ENCODE results near the gene DDC. TPM values are rescaled to one million over a fixed set of nuclear protein-coding genes. Genes with fewer than 3 reads are reported as not detected.
"Not testable (repeated sequence)": the region's sequence is repeated elsewhere in the genome, so short reads cannot be mapped to it uniquely, and the experiment has no call there.

Gene DDC
- total RNA-seq, 1 experiment from 2014 or later = 87.0 TPM

DNA sequence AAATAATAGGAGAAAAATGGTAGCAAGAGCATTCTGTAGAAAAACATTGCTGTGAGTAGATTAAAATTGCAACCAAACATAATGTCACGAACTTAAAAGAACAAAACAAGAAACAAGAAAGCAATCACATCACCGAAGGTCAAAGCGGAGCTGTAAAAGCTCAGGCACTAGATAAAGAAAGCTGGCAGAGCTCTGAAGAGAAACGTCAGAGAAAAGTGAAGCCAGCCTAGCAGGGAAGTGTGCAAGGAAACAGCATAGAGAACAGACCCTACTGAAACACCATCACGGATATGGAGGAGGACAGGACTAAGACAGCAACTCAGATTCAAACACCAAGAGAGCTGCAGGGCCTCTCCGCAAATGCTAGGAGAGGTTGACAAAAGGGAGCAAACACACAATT, 22.5 kb upstream of the DDC start:
- H3K36me3 ChIP-seq (ENCODE audit: control insufficient read depth, insufficient read depth, low read length) = no peaks in the 10 kb centered on the region; the same call in 1 of the 2 replicates
- no TSS peak for BruUV-seq (replicated peaks)
- H3K27ac Mint-ChIP-seq (ENCODE audit: unreplicated experiment) = peak overlapping the region; percentile 20
- intact Hi-C loops (cut with micrococcal nuclease; ENCODE audit: unreplicated experiment) = no loop called here
- H3K36me3 Mint-ChIP-seq (ENCODE audit: insufficient read depth, unreplicated experiment) = peaks cover 39% of the 10 kb centered on the region
- DNase-seq = no peak
- H3K4me3 ChIP-seq (ENCODE audit: low read depth, low read length) = no peak overlapping the region
- ChIA-PET POLR2A (no interaction called here), CTCF (interaction anchor here (1.9 kb wide), 1 partner anchor 573 kb away, joined by 4 read pairs; no protein-coding TSS in a partner anchor)
- TF ChIP-seq, protein P1, sequence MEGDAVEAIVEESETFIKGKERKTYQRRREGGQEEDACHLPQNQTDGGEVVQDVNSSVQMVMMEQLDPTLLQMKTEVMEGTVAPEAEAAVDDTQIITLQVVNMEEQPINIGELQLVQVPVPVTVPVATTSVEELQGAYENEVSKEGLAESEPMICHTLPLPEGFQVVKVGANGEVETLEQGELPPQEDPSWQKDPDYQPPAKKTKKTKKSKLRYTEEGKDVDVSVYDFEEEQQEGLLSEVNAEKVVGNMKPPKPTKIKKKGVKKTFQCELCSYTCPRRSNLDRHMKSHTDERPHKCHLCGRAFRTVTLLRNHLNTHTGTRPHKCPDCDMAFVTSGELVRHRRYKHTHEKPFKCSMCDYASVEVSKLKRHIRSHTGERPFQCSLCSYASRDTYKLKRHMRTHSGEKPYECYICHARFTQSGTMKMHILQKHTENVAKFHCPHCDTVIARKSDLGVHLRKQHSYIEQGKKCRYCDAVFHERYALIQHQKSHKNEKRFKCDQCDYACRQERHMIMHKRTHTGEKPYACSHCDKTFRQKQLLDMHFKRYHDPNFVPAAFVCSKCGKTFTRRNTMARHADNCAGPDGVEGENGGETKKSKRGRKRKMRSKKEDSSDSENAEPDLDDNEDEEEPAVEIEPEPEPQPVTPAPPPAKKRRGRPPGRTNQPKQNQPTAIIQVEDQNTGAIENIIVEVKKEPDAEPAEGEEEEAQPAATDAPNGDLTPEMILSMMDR (IDR thresholded peaks at IDR 0.05; ENCODE audit: insufficient read depth in 1 of 2, low read depth in 1 of 2, low read length in 1 of 2, severe bottlenecking in 1 of 2, unreplicated experiment in 1 of 2) = no peak
- H3K4me1 ChIP-seq = no peaks in the 10 kb centered on the region
- peaks cover 25% of the 10 kb centered on the region for H3K9me3 Mint-ChIP-seq (ENCODE audit: unreplicated experiment)
- H3K4me1 Mint-ChIP-seq (ENCODE audit: low read depth, unreplicated experiment) = no peaks in the 10 kb centered on the region
- no peaks in the 10 kb centered on the region for H3K27me3 Mint-ChIP-seq (ENCODE audit: insufficient read depth, unreplicated experiment)
- no peak overlapping the region for H3K4me3 Mint-ChIP-seq (ENCODE audit: unreplicated experiment)
- no peaks in the 10 kb centered on the region for H3K27me3 ChIP-seq (replicated peaks; ENCODE audit: control insufficient read depth, insufficient read depth, low read length)
- peaks cover 21% of the 10 kb centered on the region for H3K9me3 ChIP-seq

DNA sequence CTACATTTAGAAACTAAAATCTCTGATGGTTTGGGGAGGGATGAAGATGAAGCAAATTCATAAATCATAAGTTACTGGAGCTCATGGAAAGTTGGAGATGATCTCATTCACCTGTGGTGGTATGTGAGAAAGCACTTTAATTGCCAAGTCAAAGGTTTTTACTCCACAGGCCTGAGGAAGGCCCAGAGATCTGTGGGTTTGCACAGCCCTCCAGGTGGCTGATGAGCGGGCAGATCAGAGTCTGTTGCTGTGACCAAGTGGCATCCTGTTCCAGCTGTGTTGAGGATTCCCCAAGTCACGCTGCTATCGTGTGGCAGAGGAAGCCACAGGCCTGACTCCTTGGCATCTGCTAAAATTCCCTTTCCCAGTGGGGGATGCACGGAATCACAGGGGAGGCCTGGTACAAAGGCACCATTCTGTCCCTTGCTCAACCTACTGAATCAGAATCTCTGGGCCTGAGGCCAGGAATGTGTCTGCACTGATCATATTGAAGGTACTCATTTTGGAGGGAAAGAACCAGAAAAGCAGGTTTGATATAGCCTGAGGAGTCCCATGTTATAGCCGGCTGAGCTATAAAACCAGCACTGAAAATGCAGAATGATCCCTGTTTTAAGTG, 19.7 kb upstream of the DDC start:
- TF ChIP-seq, protein P1 (IDR thresholded peaks at IDR 0.05; ENCODE audit: insufficient read depth in 1 of 2, low read depth in 1 of 2, low read length in 1 of 2, severe bottlenecking in 1 of 2, unreplicated experiment in 1 of 2) = no peak

DNA sequence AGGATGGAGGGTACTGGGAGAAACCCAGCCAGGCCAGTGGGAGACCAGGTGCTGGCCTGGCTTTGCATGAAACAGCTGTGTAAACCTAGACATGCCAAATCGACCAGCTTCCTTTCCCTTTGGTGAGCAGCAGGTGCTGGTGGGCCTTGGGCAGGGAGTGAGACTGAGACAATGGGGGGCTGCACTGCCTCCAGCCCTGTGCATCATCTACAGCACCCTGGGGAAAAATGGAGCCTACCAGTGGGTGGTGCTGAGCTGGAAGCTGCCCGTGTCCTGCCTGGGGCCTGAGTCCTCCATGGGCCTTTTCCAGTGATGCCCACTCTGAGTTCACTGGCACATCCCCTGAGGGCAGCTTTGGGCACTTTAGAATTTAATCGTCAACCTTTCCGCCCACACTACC, 19.2 kb upstream of the DDC start:
- TF ChIP-seq, protein P1 (IDR thresholded peaks at IDR 0.05; ENCODE audit: insufficient read depth in 1 of 2, low read depth in 1 of 2, low read length in 1 of 2, severe bottlenecking in 1 of 2, unreplicated experiment in 1 of 2) = no peak
- H3K9me3 Mint-ChIP-seq (ENCODE audit: unreplicated experiment) = peaks cover 41% of the 10 kb centered on the region
- peaks cover 16% of the 10 kb centered on the region for H3K36me3 Mint-ChIP-seq (ENCODE audit: insufficient read depth, unreplicated experiment)
- no peak overlapping the region for H3K27ac Mint-ChIP-seq (ENCODE audit: unreplicated experiment)
- no peak for DNase-seq
- Histone ChIP-seq H3K27me3 (replicated peaks; ENCODE audit: control insufficient read depth, insufficient read depth, low read length) (no peaks in the 10 kb centered on the region), H3K9me3 (peaks cover 25% of the 10 kb centered on the region), H3K4me3 (ENCODE audit: low read depth, low read length) (no peak overlapping the region), H3K36me3 (ENCODE audit: control insufficient read depth, insufficient read depth, low read length) (no peaks in the 10 kb centered on the region), H3K4me1 (peaks cover 10% of the 10 kb centered on the region)
- peaks cover 17% of the 10 kb centered on the region for H3K4me1 Mint-ChIP-seq (ENCODE audit: low read depth, unreplicated experiment)
- no peaks in the 10 kb centered on the region for H3K27me3 Mint-ChIP-seq (ENCODE audit: insufficient read depth, unreplicated experiment)
- POLR2A ChIA-PET = no interaction called here
- CTCF ChIA-PET = no interaction called here
- BruUV-seq (replicated peaks) = no TSS peak
- H3K4me3 Mint-ChIP-seq (ENCODE audit: unreplicated experiment) = no peak overlapping the region
- intact Hi-C loops (cut with micrococcal nuclease; ENCODE audit: unreplicated experiment) = no loop called here

More for the DNA sequence above, 19.7 kb upstream of the DDC start:
- no peaks in the 10 kb centered on the region for H3K27me3 Mint-ChIP-seq (ENCODE audit: insufficient read depth, unreplicated experiment)
- ChIA-PET POLR2A (no interaction called here), CTCF (no interaction called here)
- intact Hi-C loops (cut with micrococcal nuclease; ENCODE audit: unreplicated experiment) = no loop called here
- peaks cover 25% of the 10 kb centered on the region for H3K9me3 ChIP-seq
- H3K36me3 Mint-ChIP-seq (ENCODE audit: insufficient read depth, unreplicated experiment) = peaks cover 16% of the 10 kb centered on the region
- no peak overlapping the region for H3K27ac Mint-ChIP-seq (ENCODE audit: unreplicated experiment)
- H3K4me1 ChIP-seq = peaks cover 7% of the 10 kb centered on the region
- no TSS peak for BruUV-seq (replicated peaks)
- no peaks in the 10 kb centered on the region for H3K36me3 ChIP-seq (ENCODE audit: control insufficient read depth, insufficient read depth, low read length)
- H3K4me1 Mint-ChIP-seq (ENCODE audit: low read depth, unreplicated experiment) = peaks cover 13% of the 10 kb centered on the region
- DNase-seq = peak; percentile 48 to 50
- no peak overlapping the region for H3K4me3 ChIP-seq (ENCODE audit: low read depth, low read length)
- H3K9me3 Mint-ChIP-seq (ENCODE audit: unreplicated experiment) = peaks cover 41% of the 10 kb centered on the region
- no peak overlapping the region for H3K4me3 Mint-ChIP-seq (ENCODE audit: unreplicated experiment)
- no peaks in the 10 kb centered on the region for H3K27me3 ChIP-seq (replicated peaks; ENCODE audit: control insufficient read depth, insufficient read depth, low read length)

DNA sequence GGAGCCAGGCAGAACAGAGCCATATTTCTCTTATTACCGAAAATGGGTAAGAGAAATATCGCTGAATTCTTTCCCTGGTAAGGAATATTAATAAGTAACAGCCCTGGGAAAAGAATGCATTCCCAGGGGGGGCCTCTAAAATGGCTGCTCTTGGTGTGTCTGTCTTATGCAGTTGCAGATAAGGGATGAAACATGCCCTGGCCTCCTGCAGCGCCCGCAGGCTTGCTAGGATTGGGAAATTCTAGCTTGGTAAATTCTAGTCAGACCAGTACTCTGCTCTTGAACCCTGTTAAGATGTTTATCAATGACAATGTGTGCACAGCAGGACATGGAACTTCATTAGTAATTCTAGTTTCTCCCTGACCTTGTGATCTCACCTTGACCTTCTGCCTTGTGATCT, 18.1 kb upstream of the DDC start:
- DNase-seq; H3K27ac Mint-ChIP-seq (ENCODE audit: unreplicated experiment); H3K36me3 Mint-ChIP-seq (ENCODE audit: insufficient read depth, unreplicated experiment); BruUV-seq (replicated peaks); H3K36me3 ChIP-seq (ENCODE audit: control insufficient read depth, insufficient read depth, low read length); H3K27me3 ChIP-seq (replicated peaks; ENCODE audit: control insufficient read depth, insufficient read depth, low read length); H3K27me3 Mint-ChIP-seq (ENCODE audit: insufficient read depth, unreplicated experiment); H3K4me3 ChIP-seq (ENCODE audit: low read depth, low read length); CTCF ChIA-PET; intact Hi-C loops (cut with micrococcal nuclease; ENCODE audit: unreplicated experiment); POLR2A ChIA-PET; H3K4me3 Mint-ChIP-seq (ENCODE audit: unreplicated experiment): not testable (repeated sequence)
- Mint-ChIP-seq H3K9me3 (ENCODE audit: unreplicated experiment) (peaks cover 41% of the 10 kb centered on the region), H3K4me1 (ENCODE audit: low read depth, unreplicated experiment) (peaks cover 23% of the 10 kb centered on the region)
- peaks cover 13% of the 10 kb centered on the region for H3K4me1 ChIP-seq
- H3K9me3 ChIP-seq = peaks cover 25% of the 10 kb centered on the region

DNA sequence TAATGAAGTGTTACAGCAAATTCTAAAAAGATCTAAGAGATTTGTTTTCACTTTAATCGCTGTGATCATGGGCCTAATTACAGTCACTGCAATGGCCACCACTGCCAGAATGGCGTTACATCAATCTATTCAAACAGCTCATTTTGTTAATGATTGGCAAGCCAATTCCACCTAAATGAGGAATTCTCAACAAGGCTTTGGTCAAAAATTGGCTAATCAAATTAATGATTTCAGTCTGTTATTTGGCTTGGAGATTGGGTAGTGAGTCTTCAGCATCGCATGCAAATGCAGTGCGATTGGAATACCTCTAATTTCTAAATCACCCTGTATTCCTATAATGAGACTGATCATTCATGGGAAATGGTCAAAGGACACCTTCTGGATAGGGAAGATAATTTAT, 17.1 kb upstream of the DDC start:
- H3K4me3 ChIP-seq (ENCODE audit: low read depth, low read length); CTCF ChIA-PET; H3K27me3 ChIP-seq (replicated peaks; ENCODE audit: control insufficient read depth, insufficient read depth, low read length); intact Hi-C loops (cut with micrococcal nuclease; ENCODE audit: unreplicated experiment); H3K4me3 Mint-ChIP-seq (ENCODE audit: unreplicated experiment); H3K27me3 Mint-ChIP-seq (ENCODE audit: insufficient read depth, unreplicated experiment); BruUV-seq (replicated peaks); DNase-seq; POLR2A ChIA-PET; H3K36me3 ChIP-seq (ENCODE audit: control insufficient read depth, insufficient read depth, low read length); H3K27ac Mint-ChIP-seq (ENCODE audit: unreplicated experiment): not testable (repeated sequence)
- peaks cover 17% of the 10 kb centered on the region for H3K36me3 Mint-ChIP-seq (ENCODE audit: insufficient read depth, unreplicated experiment)
- H3K4me1 Mint-ChIP-seq (ENCODE audit: low read depth, unreplicated experiment) = peaks cover 32% of the 10 kb centered on the region
- peaks cover 43% of the 10 kb centered on the region for H3K9me3 Mint-ChIP-seq (ENCODE audit: unreplicated experiment)
- Histone ChIP-seq H3K9me3 (peaks cover 25% of the 10 kb centered on the region), H3K4me1 (peaks cover 13% of the 10 kb centered on the region)

Measured in Caco-2 (cell line).